ENCODE results near the gene AKT1. TPM values are rescaled to one million over a fixed set of nuclear protein-coding genes. Genes with fewer than 3 reads are reported as not detected.
A peak's percentile ranks its signal among the peaks of the same experiment; 100 is the strongest.

AKT1 gene
- total RNA-seq, 2 experiments from 2014 or later: 116 to 121 TPM

GRCh38 chr14:104725772-104726548, 69.6 kb downstream of the AKT1 start:
- no peak for DNase-seq
- ChIA-PET POLR2A (interaction anchor here (1.3 to 2.4 kb wide), 2 partner anchors 26 to 37 kb away, joined by 3 to 13 read pairs; no protein-coding TSS in a partner anchor), CTCF (interaction anchor here (0.5 to 4.7 kb wide), 3 partner anchors 25 to 925 kb away, joined by 3 to 20 read pairs (median 6); partner anchors contain the start of gene SIVA1)
- Mint-ChIP-seq H3K27ac (no peak overlapping the region), H3K9me3 (no peaks in the 10 kb centered on the region), H3K4me3 (no peak overlapping the region), H3K36me3 (ENCODE audit: low read depth) (no peaks in the 10 kb centered on the region), H3K4me1 (ENCODE audit: low read depth) (no peaks in the 10 kb centered on the region), H3K27me3 (no peaks in the 10 kb centered on the region)
- ATAC-seq: no peak
- TF ChIP-seq CTCF (IDR thresholded peaks at IDR 0.05): no peak
- intact Hi-C loops (cut with micrococcal nuclease): no loop called here

- H3K4me1 Mint-ChIP-seq (ENCODE audit: low read depth): no peaks in the 10 kb centered on the region
- ATAC-seq (no peak), DNase-seq (no peak)
- peak overlapping the region; percentile 42 for H3K4me3 Mint-ChIP-seq
- no peaks in the 10 kb centered on the region for H3K27me3 Mint-ChIP-seq
- H3K36me3 Mint-ChIP-seq (ENCODE audit: low read depth): no peaks in the 10 kb centered on the region
- H3K27ac Mint-ChIP-seq: no peak overlapping the region
- intact Hi-C loops (cut with micrococcal nuclease): no loop called here
- TF ChIP-seq CTCF (IDR thresholded peaks at IDR 0.05): no peak
- ChIA-PET POLR2A (interaction anchor here (1.0 to 2.4 kb wide), 4 partner anchors 19 to 38 kb away, joined by 3 to 13 read pairs (median 4); no protein-coding TSS in a partner anchor), CTCF (interaction anchor here (0.5 to 4.7 kb wide), 4 partner anchors 12 to 924 kb away, joined by 3 to 20 read pairs (median 8); partner anchors contain the start of gene SIVA1)
- H3K9me3 Mint-ChIP-seq: no peaks in the 10 kb centered on the region
Measured at GRCh38 chr14:104724981-104725771, 70.4 kb downstream of the AKT1 start.

- no peak overlapping the region for H3K27ac Mint-ChIP-seq
- H3K27me3 Mint-ChIP-seq: no peaks in the 10 kb centered on the region
- POLR2A ChIA-PET: interaction anchor here (1.0 to 2.4 kb wide), 3 partner anchors 18 to 30 kb away, joined by 3 to 13 read pairs (median 4); no protein-coding TSS in a partner anchor
- no peak for TF ChIP-seq CTCF (IDR thresholded peaks at IDR 0.05)
- H3K4me1 Mint-ChIP-seq (ENCODE audit: low read depth): no peaks in the 10 kb centered on the region
- no peaks in the 10 kb centered on the region for H3K9me3 Mint-ChIP-seq
- peak overlapping the region; percentile 42 for H3K4me3 Mint-ChIP-seq
- no peaks in the 10 kb centered on the region for H3K36me3 Mint-ChIP-seq (ENCODE audit: low read depth)
- DNase-seq (peak; percentile 26), ATAC-seq (peak; percentile 2)
- intact Hi-C loops (cut with micrococcal nuclease): no loop called here
- CTCF ChIA-PET: interaction anchor here (1.8 to 4.7 kb wide), 3 partner anchors 13 to 29 kb away, joined by 6 to 20 read pairs (median 9); partner anchors contain the start of gene SIVA1
Measured at GRCh38 chr14:104724407-104724980, 71.1 kb downstream of the AKT1 start.

GRCh38 chr14:104723651-104724406, 71.7 kb downstream of the AKT1 start, which contains the start of gene ADSS1:
TSS of gene ADSS1 (plus strand) at chr14:104724229. CDS start at chr14:104724271, 42 bp downstream.
- H3K27ac Mint-ChIP-seq: no peak within 1 kb of the TSS
- intact Hi-C loops (cut with micrococcal nuclease): no loop called here
- H3K9me3 Mint-ChIP-seq: no peaks in the 10 kb centered on the region
- ChIA-PET POLR2A (interaction anchor here (1.9 to 2.4 kb wide), 2 partner anchors 28 to 29 kb away, joined by 4 to 13 read pairs; no protein-coding TSS in a partner anchor), CTCF (interaction anchor here (0.6 to 4.7 kb wide), 7 partner anchors 14 to 78 kb away, joined by 3 to 20 read pairs (median 4); partner anchors contain the start of gene SIVA1)
- TF ChIP-seq CTCF (IDR thresholded peaks at IDR 0.05): peak; percentile 98
- H3K27me3 Mint-ChIP-seq: no peaks in the 10 kb centered on the region
- no peaks in the 10 kb centered on the region for H3K4me1 Mint-ChIP-seq (ENCODE audit: low read depth)
- DNase-seq: peak; percentile 59
- H3K36me3 Mint-ChIP-seq (ENCODE audit: low read depth): no peaks in the 10 kb centered on the region
- H3K4me3 Mint-ChIP-seq: peak within 1 kb of the TSS; percentile 63
- ATAC-seq: peak; percentile 80
